Stimulated activated naive CD8-positive, alpha-beta T cell treated with anti-CD3 and anti-CD28 coated beads, Interleukin-15, Interleukin-2, amounts not matched to agents 100 ng/mL and 50 ng/mL, for 24 hours (primary cell): ENCODE measurements around the gene DPYSL4.

Source experiments
- H3K27ac Mint-ChIP-seq: one replicate; pipeline ENCODE4 v1.8.0; 2021; ENCODE audit warnings: mild to moderate bottlenecking, mixed read lengths
- H3K27me3 Mint-ChIP-seq: one replicate; pipeline ENCODE4 v1.8.0; 2021; ENCODE audit warnings: mixed read lengths
- H3K36me3 Mint-ChIP-seq: one replicate; pipeline ENCODE4 v1.8.0; 2021; ENCODE audit warnings: low read depth, mixed read lengths
- H3K4me1 Mint-ChIP-seq: one replicate; pipeline ENCODE4 v1.8.0; 2021; ENCODE audit warnings: low read depth, mixed read lengths
- H3K4me3 Mint-ChIP-seq: one replicate; pipeline ENCODE4 v1.8.0; 2021; ENCODE audit warnings: mild to moderate bottlenecking, mixed read lengths
- H3K9me3 Mint-ChIP-seq: one replicate; pipeline ENCODE4 v1.8.0; 2021; ENCODE audit warnings: mixed read lengths

The DPYSL4 gene

GRCh38 chr10:132247943-132248342, 61.2 kb downstream of the DPYSL4 start:
- Mint-ChIP-seq H3K27ac (no peak overlapping the region), H3K4me3 (no peak overlapping the region), H3K36me3 (no peaks in the 10 kb centered on the region), H3K9me3 (no peaks in the 10 kb centered on the region), H3K4me1 (no peaks in the 10 kb centered on the region), H3K27me3 (no peaks in the 10 kb centered on the region)

DNA sequence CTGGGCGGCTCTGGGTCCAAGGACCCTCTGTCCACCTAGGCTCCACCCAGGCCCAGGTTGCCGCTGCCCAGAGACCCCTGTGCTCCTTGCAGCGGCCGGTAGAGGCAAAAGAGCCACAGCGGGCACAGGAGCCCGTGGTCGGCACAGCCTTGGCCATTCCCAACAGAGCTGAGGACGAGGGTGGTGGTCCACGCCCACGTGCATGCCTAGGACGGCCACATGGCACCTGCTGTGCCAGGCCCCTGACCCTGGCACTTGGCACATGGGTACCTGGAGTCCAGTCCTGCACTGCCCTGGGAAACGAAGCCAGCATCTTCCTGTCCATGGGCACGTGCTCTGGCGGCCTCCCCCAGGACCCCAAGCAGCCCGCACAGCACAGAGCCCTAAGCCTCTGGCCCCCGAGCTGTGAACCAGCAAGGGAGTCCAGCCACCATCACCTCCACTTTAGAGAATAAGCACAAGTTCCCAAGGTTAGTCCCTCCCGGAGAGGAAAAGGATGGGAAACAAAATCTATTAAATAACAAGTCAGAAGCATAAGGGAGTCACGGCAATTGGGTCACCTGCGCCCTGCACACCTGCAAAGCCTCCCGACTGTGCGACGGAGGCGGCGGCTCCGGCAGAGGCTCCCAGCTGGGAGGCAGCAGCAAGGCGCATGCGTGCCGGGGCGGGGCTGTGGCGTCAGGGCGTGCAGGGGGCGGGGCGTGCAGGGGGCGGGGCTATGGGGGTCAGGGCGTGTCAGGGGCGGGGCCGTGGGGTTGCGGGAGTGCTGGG, 61.9 kb downstream of the DPYSL4 start:
- no peak overlapping the region for H3K27ac Mint-ChIP-seq
- no peaks in the 10 kb centered on the region for H3K4me1 Mint-ChIP-seq
- H3K27me3 Mint-ChIP-seq = no peaks in the 10 kb centered on the region
- no peaks in the 10 kb centered on the region for H3K9me3 Mint-ChIP-seq
- H3K4me3 Mint-ChIP-seq = no peak overlapping the region
- no peaks in the 10 kb centered on the region for H3K36me3 Mint-ChIP-seq

DNA sequence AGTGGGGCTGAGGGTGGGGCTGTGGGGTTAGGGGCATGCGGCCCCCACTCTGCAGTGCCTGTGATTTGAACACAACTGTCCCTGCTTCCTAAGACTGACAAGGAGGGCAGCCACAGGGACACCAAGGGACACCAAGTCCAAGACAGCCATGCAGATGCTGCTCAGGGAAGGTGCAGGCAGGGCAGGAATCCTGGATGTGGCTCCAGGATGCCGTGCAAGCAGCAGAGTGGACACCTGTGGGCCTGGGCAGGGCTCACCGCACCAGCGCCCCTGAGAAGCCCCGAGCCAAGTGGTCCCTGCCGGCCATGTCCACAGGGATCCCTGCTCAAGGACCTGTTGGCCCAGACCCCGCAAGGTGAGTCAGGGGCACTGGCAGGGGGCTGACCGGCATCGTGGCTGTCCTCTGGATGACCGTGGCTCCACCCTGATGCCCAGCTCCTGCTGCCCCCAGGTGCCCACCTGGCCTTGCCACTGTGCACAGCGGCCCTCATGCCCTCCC, 62.5 kb downstream of the DPYSL4 start:
- H3K4me3 Mint-ChIP-seq = no peak overlapping the region

DNA sequence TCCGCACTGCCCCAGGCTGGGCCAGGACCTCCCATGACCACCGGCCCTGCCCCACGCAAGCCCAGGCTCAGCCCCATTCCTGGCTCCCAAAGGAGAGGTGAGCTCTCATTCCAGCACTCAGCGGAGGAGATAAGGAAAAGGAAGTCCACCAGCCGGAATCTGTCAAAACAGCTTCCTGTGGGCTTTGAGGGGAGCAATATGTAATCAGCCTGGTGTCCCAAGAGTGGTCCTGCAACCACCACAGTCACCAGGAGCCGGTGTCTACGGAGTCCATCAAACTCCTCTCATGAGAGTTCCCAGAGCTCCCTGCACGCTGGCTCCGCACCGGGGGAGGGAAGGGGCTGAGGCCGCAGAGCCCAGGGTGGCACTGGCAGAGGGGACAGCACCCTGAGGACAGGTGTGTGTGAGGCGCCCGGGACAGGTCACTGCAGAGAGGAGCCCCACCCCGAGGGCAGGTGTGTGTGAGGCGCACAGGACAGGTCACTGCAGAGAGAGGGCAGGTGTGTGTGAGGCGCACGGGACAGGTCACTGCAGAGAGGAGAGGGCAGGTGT, 63.2 kb downstream of the DPYSL4 start:
- no peak overlapping the region for H3K27ac Mint-ChIP-seq
- H3K4me3 Mint-ChIP-seq = no peak overlapping the region
- H3K4me1 Mint-ChIP-seq = no peaks in the 10 kb centered on the region
- H3K9me3 Mint-ChIP-seq = no peaks in the 10 kb centered on the region
- H3K27me3 Mint-ChIP-seq = no peaks in the 10 kb centered on the region
- H3K36me3 Mint-ChIP-seq = no peaks in the 10 kb centered on the region

More for the DNA sequence above, 62.5 kb downstream of the DPYSL4 start:
- Mint-ChIP-seq H3K27ac (no peak overlapping the region), H3K36me3 (no peaks in the 10 kb centered on the region), H3K4me1 (no peaks in the 10 kb centered on the region), H3K9me3 (no peaks in the 10 kb centered on the region), H3K27me3 (no peaks in the 10 kb centered on the region)

DNA sequence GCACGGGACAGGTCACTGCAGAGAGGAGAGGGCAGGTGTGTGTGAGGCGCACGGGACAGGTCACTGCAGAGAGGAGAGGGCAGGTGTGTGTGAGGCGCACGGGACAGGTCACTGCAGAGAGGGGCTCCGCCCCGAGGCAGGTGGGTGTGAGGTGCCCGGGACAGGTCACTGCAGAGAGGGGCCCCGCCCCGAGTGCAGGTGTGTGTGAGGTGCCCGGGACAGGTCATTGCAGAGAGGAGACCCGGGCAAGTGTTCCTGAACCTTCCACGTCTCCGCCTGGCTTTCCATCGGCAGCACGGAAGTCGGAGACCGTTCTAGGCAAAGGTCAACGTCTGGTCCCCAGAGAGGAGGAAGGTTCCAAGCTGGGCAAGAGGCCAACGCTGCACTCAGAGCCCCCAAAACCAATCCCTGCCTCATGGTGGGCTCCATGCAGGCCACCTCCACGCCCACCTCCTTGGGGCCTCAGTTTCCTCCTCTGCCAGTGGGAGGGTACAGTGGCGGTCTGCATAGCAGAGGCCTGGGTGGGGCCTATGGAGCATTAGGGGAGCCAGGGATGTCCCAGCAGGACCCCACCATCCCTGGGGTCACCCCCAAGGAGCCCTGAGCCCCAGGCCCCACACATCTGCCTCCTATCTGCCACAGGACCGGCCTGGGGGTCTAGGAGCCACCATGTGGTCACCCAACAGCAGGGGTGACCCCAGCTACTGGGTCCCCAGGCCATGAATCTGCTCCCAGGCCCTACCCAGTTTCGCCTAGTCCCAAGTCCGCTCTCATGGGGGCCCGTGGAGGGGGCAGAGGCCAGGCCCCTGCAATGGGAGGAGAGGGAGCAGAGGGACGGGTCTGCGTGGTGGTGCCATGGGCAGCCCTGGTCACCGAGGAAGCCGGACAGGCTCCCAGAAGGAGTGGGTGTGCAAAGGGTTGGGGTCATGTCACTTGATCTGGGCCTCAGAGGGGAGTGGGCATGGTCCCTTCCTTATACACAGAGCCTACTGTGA, 64.0 kb downstream of the DPYSL4 start:
- Mint-ChIP-seq H3K4me3 (no peak overlapping the region), H3K27ac (no peak overlapping the region), H3K36me3 (no peaks in the 10 kb centered on the region), H3K27me3 (no peaks in the 10 kb centered on the region), H3K9me3 (no peaks in the 10 kb centered on the region), H3K4me1 (no peaks in the 10 kb centered on the region)

- H3K9me3 Mint-ChIP-seq = no peaks in the 10 kb centered on the region
- no peak overlapping the region for H3K4me3 Mint-ChIP-seq
- H3K4me1 Mint-ChIP-seq = peaks cover 4% of the 10 kb centered on the region
- H3K27me3 Mint-ChIP-seq = no peaks in the 10 kb centered on the region
- H3K27ac Mint-ChIP-seq = no peak overlapping the region
- no peaks in the 10 kb centered on the region for H3K36me3 Mint-ChIP-seq
These were observed 65.2 kb downstream of the DPYSL4 start for GRCh38 chr10:132251928-132252327.

- Mint-ChIP-seq H3K27ac (no peak overlapping the region), H3K9me3 (no peaks in the 10 kb centered on the region), H3K4me3 (no peak overlapping the region), H3K36me3 (no peaks in the 10 kb centered on the region), H3K27me3 (no peaks in the 10 kb centered on the region), H3K4me1 (peaks cover 7% of the 10 kb centered on the region)
These were observed 65.7 kb downstream of the DPYSL4 start for GRCh38 chr10:132252412-132252811.

GRCh38 chr10:132253092-132253687, 66.4 kb downstream of the DPYSL4 start:
- peaks cover 8% of the 10 kb centered on the region for H3K4me1 Mint-ChIP-seq
- H3K27me3 Mint-ChIP-seq = no peaks in the 10 kb centered on the region
- no peaks in the 10 kb centered on the region for H3K9me3 Mint-ChIP-seq
- H3K27ac Mint-ChIP-seq = no peak overlapping the region
- no peak overlapping the region for H3K4me3 Mint-ChIP-seq
- no peaks in the 10 kb centered on the region for H3K36me3 Mint-ChIP-seq

DNA sequence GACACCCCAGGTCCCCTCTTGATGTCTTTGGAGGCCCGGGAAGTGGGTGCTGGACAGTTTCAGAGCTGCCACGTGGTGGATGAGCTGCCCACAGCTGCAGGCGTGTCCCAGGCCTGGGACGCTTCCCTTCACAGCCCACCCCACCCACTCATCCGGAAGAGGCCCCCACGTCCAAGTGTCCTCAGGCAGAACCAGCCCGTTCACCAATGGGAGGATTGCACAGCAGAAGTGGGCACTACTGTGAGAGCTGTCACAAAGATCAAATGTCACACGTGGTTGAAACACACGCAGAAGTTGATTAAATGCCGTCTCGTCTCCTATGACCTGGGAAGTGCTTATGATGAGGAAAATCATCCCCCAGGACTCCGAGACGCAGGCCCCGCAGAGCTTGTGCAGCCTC, 68.1 kb downstream of the DPYSL4 start:
- Mint-ChIP-seq H3K4me1 (peaks cover 8% of the 10 kb centered on the region), H3K27ac (no peak overlapping the region), H3K9me3 (no peaks in the 10 kb centered on the region), H3K4me3 (no peak overlapping the region), H3K36me3 (no peaks in the 10 kb centered on the region), H3K27me3 (no peaks in the 10 kb centered on the region)
